Neural crest cell (in vitro differentiated cells): ENCODE measurements around the gene AHCY. TPM values are rescaled to one million over a fixed set of nuclear protein-coding genes. Genes with fewer than 3 reads are reported as not detected.

Experiments used
- DNase-seq: peaks from one replicate; pipeline ENCODE4 v3.0.0; 2021; ENCODE audit warnings: low read depth, mixed read lengths, low spot score
- H3K27ac Mint-ChIP-seq: one replicate; pipeline ENCODE4 v1.8.0; 2021; ENCODE audit warnings: mild to moderate bottlenecking, mixed read lengths; ENCODE audit not compliant: unreplicated experiment
- H3K27me3 Mint-ChIP-seq: 2 replicates; pipeline ENCODE4 v1.8.0; 2021; ENCODE audit warnings: low read depth, mild to moderate bottlenecking, mixed read lengths
- H3K36me3 Mint-ChIP-seq: 2 replicates; pipeline ENCODE4 v1.8.0; 2021; ENCODE audit warnings: low read depth, mild to moderate bottlenecking, mixed read lengths
- H3K4me1 Mint-ChIP-seq: 2 replicates; pipeline ENCODE4 v1.8.0; 2021; ENCODE audit warnings: mixed read lengths
- H3K4me3 Mint-ChIP-seq: one replicate; pipeline ENCODE4 v1.8.0; 2021; ENCODE audit warnings: mild to moderate bottlenecking, mixed read lengths
- H3K9me3 Mint-ChIP-seq: 2 replicates; pipeline ENCODE4 v1.8.0; 2021; ENCODE audit warnings: mixed read lengths
- CTCF ChIP-seq: fragments of 200-600 bp; sonication (generic); conservative IDR thresholded peaks from 2 replicates; pipeline ENCODE4 v1.5.0; 2021; ENCODE audit warnings: antibody characterized with exemption, mild to moderate bottlenecking
- total RNA-seq: library from RNA; stranded (reverse); gene quantifications from 2 replicates; pipeline ENCODE4 v1.2.1, GENCODE V29; 2021

Gene AHCY
- total RNA-seq, 1 donor from 2014 or later, result 358 TPM

DNA sequence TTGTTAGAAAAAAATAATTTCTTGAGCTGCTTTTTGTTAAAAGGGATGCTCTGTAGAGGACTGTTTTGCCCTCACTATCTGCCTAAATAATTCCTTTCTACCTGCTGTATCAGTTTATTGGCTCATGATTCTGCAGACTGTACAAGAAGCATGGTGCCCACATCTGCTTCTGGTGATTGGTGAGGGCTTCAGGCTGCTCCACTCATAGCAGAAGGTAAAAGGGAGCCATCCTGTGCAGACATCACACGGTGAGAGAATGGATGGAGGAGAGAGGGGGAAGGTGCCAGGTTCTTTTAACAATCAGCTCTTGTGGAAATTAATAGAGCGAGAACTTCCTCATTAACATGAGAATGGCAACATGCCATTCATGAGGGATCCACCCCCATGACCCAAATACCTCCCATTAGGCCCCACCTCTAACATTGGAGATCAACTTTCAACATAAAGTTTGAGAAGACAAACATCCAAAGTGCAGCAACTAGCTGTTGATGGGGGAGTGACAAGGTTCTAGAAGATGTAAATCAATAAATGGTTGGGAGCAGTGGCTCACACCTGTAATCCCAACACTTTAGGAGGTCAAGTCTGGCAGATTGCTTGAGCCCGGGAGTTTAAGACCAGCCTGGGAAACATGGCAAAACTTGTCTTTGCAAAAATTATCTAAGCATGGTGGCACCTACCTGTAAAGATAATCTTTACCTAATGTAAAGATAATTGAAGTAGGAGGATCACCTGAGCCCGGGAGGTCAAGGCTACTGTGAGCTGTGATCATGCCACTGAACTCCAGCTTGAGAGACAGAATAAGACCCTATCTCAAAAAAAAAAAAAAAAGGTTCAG lies 15.7 kb upstream of the AHCY start:
- no peak overlapping the region for H3K4me3 Mint-ChIP-seq
- peaks cover 10% of the 10 kb centered on the region for H3K4me1 Mint-ChIP-seq
- H3K27me3 Mint-ChIP-seq, result no peaks in the 10 kb centered on the region
- H3K27ac Mint-ChIP-seq, result no peak overlapping the region
- H3K9me3 Mint-ChIP-seq, result no peaks in the 10 kb centered on the region
- TF ChIP-seq CTCF, result no peak
- no peak for DNase-seq
- no peaks in the 10 kb centered on the region for H3K36me3 Mint-ChIP-seq

GRCh38 chr20:34316196-34316814 lies 13.2 kb upstream of the AHCY start:
- Mint-ChIP-seq H3K27me3 (peaks cover 15% of the 10 kb centered on the region), H3K4me3 (no peak overlapping the region), H3K27ac (no peak overlapping the region), H3K4me1 (peaks cover 24% of the 10 kb centered on the region), H3K36me3 (no peaks in the 10 kb centered on the region), H3K9me3 (no peaks in the 10 kb centered on the region)
- no peak for TF ChIP-seq CTCF
- no peak for DNase-seq

GRCh38 chr20:34315236-34315635 lies 12.1 kb upstream of the AHCY start:
- no peak for DNase-seq
- Mint-ChIP-seq H3K4me3 (no peak overlapping the region), H3K4me1 (peaks cover 29% of the 10 kb centered on the region), H3K27ac (no peak overlapping the region), H3K36me3 (no peaks in the 10 kb centered on the region), H3K27me3 (peaks cover 24% of the 10 kb centered on the region), H3K9me3 (no peaks in the 10 kb centered on the region)
- no peak for TF ChIP-seq CTCF

GRCh38 chr20:34312544-34313217 lies 9.5 kb upstream of the AHCY start:
- Mint-ChIP-seq H3K27ac (no peak overlapping the region), H3K4me1 (peaks cover 24% of the 10 kb centered on the region), H3K27me3 (peaks cover 24% of the 10 kb centered on the region), H3K9me3 (no peaks in the 10 kb centered on the region), H3K4me3 (peak overlapping the region; percentile 61), H3K36me3 (no peaks in the 10 kb centered on the region)
- DNase-seq, result peak; percentile 99
- TF ChIP-seq CTCF, result peak; percentile 100

DNA sequence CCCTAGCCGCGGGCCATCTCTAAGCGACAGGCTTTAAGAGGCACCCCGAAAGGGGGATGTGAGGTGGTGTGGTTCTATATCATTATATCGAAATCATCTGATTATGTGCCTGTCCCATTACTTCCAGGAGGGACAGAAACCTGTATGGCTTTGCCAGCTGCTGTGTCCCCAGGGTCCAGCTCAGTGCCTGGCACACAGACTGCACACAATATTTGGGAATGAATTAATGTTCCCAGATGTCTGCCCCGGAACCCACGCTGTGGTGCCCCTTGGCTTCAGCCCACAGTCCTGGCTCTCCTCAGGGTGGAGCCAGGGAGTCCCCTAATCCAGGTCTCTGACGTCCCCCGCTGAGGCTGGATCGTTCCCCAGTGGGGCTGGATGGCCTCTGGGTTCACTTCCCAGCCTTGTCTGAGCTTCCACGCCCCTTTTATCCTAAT lies 8.9 kb upstream of the AHCY start:
- Mint-ChIP-seq H3K27me3 (peaks cover 24% of the 10 kb centered on the region), H3K27ac (no peak overlapping the region), H3K36me3 (no peaks in the 10 kb centered on the region), H3K9me3 (no peaks in the 10 kb centered on the region), H3K4me3 (peak overlapping the region; percentile 45), H3K4me1 (peaks cover 24% of the 10 kb centered on the region)
- TF ChIP-seq CTCF, result no peak
- no peak for DNase-seq
